H1 (cell line): ENCODE results near the gene ESCO1. TPM values are rescaled to one million over a fixed set of nuclear protein-coding genes. Genes with fewer than 3 reads are reported as not detected.

ENCODE experiments used
- CTCF ChIA-PET: fragments of 300-600 bp; sonication (Branson Sonifier 250); formaldehyde crosslinking; loops from one replicate; lab custom pipeline; 2021; ENCODE audit not compliant: partially characterized antibody; lab: Charles Lee
- POLR2A ChIA-PET: fragments of 300-600 bp; sonication (Branson Sonifier 250); formaldehyde crosslinking; loops from one replicate; lab custom pipeline; 2021; ENCODE audit warnings: inconsistent platforms; ENCODE audit not compliant: partially characterized antibody; lab: Charles Lee
- DNase-seq, 2 experiments: peaks; one replicate each; pipeline versions ENCODE4 v3.0.0 to v3.0.0-alpha.2; 2010 to 2022; ENCODE audit warnings: low spot score in 2 of 2, low read depth in 1 of 2, mixed read lengths in 1 of 2
- FAIRE-seq: peaks from 2 replicates; lab custom pipeline; 2011; peaks lifted over from hg19 to GRCh38; lab: Jason Lieb, UNC
- H2AFZ ChIP-seq: 2 replicates; pipeline ENCODE4 v1.8.1; 2012; ENCODE audit warnings: low read length, inconsistent platforms
- H2AK5ac ChIP-seq: 2 replicates; pipeline ENCODE4 v1.6.1; 2013; ENCODE audit warnings: low read depth, low read length
- H2BK120ac ChIP-seq: replicated peaks from 2 replicates; pipeline ENCODE3; 2013; ENCODE audit warnings: low read depth, low read length, inconsistent platforms
- H2BK12ac ChIP-seq: 2 replicates; pipeline ENCODE4 v1.6.1; 2013; ENCODE audit warnings: low read depth, low read length
- H2BK15ac ChIP-seq: 2 replicates; pipeline ENCODE4 v1.6.1; 2013; ENCODE audit warnings: low read length
- H2BK20ac ChIP-seq: 2 replicates; pipeline ENCODE4 v1.6.1; 2013; ENCODE audit warnings: low read length
- H2BK5ac ChIP-seq: 2 replicates; pipeline ENCODE4 v1.6.1; 2013; ENCODE audit warnings: low read depth, low read length
- H3K14ac ChIP-seq: 2 replicates; pipeline ENCODE4 v1.6.1; 2013; ENCODE audit warnings: inconsistent platforms; ENCODE audit not compliant: insufficient read length
- H3K18ac ChIP-seq: 2 replicates; pipeline ENCODE4 v1.6.1; 2013; ENCODE audit warnings: low read length; ENCODE audit errors: extremely low read depth
- H3K23ac ChIP-seq: 2 replicates; pipeline ENCODE4 v1.6.1; 2013; ENCODE audit warnings: inconsistent platforms; ENCODE audit not compliant: insufficient read length
- H3K23me2 ChIP-seq: 2 replicates; pipeline ENCODE4 v1.6.1; 2013; ENCODE audit warnings: low read depth, low read length
- H3K27ac ChIP-seq: 2 replicates; pipeline ENCODE4 v1.6.1; 2011; ENCODE audit warnings: low read depth, low read length, inconsistent platforms
- H3K27me3 ChIP-seq, 4 experiments: replicated peaks in 1 of 4; 1 replicate in 1 of 4; 2 replicates in 3 of 4; pipeline versions ENCODE4 v1.6.1 to v1.8.1; 2011 to 2013; ENCODE audit warnings: low read length in 3 of 4, mild to moderate bottlenecking in 3 of 4, inconsistent platforms in 2 of 4, mixed read lengths in 2 of 4, moderate library complexity in 1 of 4; ENCODE audit not compliant: control insufficient read depth in 3 of 4, insufficient read depth in 3 of 4; ENCODE audit errors: extremely low read depth in 1 of 4
- H3K36me3 ChIP-seq, 4 experiments: 2 replicates each; pipeline versions ENCODE4 v1.6.1 to v1.8.1; 2011 to 2013; ENCODE audit warnings: mild to moderate bottlenecking in 4 of 4, low read length in 3 of 4, moderate library complexity in 2 of 4, control low read depth in 1 of 4, inconsistent platforms in 1 of 4; ENCODE audit not compliant: insufficient read depth in 4 of 4, control insufficient read depth in 2 of 4
- H3K4ac ChIP-seq: replicated peaks from 2 replicates; pipeline ENCODE3; 2013; ENCODE audit warnings: low read length, low read depth, mixed read lengths, inconsistent platforms; ENCODE audit not compliant: insufficient read length
- H3K4me1 ChIP-seq, 4 experiments: replicated peaks in 1 of 4; 1 replicate in 1 of 4; 2 replicates in 3 of 4; pipeline versions ENCODE4 v1.6.1 to v1.8.1; 2011 to 2013; ENCODE audit warnings: low read length in 3 of 4, inconsistent platforms in 2 of 4, mixed read lengths in 1 of 4; ENCODE audit not compliant: insufficient read depth in 4 of 4, control insufficient read depth in 3 of 4
- H3K4me2 ChIP-seq, 2 experiments: 2 replicates each; pipeline versions ENCODE4 v1.6.1 to v1.8.1; 2011 to 2013; ENCODE audit warnings: low read depth in 2 of 2, low read length in 2 of 2, control low read depth in 1 of 2, inconsistent platforms in 1 of 2, mild to moderate bottlenecking in 1 of 2; ENCODE audit not compliant: insufficient read depth in 1 of 2
- H3K4me3 ChIP-seq, 4 experiments: fragments of 200-600, 300-600 bp in 1 of 4; sonication (generic), shearing (Covaris generic), sonication (Bioruptor Twin) in 1 of 4; 2 replicates each; pipeline versions ENCODE4 v1.5.1 to v1.8.1; 2011 to 2016; ENCODE audit warnings: low read length in 4 of 4, low read depth in 3 of 4, control low read depth in 2 of 4, inconsistent platforms in 2 of 4, mild to moderate bottlenecking in 2 of 4, mixed read lengths in 1 of 4, moderate library complexity in 1 of 4; ENCODE audit not compliant: insufficient read depth in 2 of 4; ENCODE audit errors: extremely low read depth in 1 of 4
- H3K56ac ChIP-seq: replicated peaks from 2 replicates; pipeline ENCODE3; 2013; ENCODE audit warnings: low read depth, mild to moderate bottlenecking, mixed read lengths, low read length, inconsistent platforms; ENCODE audit not compliant: insufficient read length
- H3K79me1 ChIP-seq: 2 replicates; pipeline ENCODE4 v1.6.1; 2013; ENCODE audit warnings: low read depth, low read length, control low read depth
- H3K79me2 ChIP-seq, 2 experiments: 2 replicates each; pipeline versions ENCODE4 v1.6.1 to v1.8.1; 2012 to 2013; ENCODE audit warnings: low read length in 2 of 2, mild to moderate bottlenecking in 2 of 2, inconsistent platforms in 1 of 2; ENCODE audit not compliant: insufficient read depth in 2 of 2, control insufficient read depth in 1 of 2
- H3K9ac ChIP-seq, 4 experiments: replicated peaks in 1 of 4; 1 replicate in 1 of 4; 2 replicates in 3 of 4; pipeline versions ENCODE4 v1.6.1 to v1.8.1; 2011 to 2013; ENCODE audit warnings: low read depth in 3 of 4, low read length in 3 of 4, control low read depth in 2 of 4, mild to moderate bottlenecking in 2 of 4, moderate library complexity in 2 of 4, inconsistent platforms in 1 of 4; ENCODE audit errors: extremely low read depth in 1 of 4
- H3K9me3 ChIP-seq, 2 experiments: 2 replicates each; pipeline versions ENCODE4 v1.6.1 to v1.8.1; 2012 to 2013; ENCODE audit warnings: mild to moderate bottlenecking in 2 of 2, moderate library complexity in 2 of 2, control low read depth in 1 of 2, inconsistent platforms in 1 of 2, low read depth in 1 of 2, low read length in 1 of 2, mixed read lengths in 1 of 2; ENCODE audit not compliant: insufficient read depth in 2 of 2
- H4K20me1 ChIP-seq, 2 experiments: replicated peaks in 1 of 2; 2 replicates each; pipeline versions ENCODE3 to v1.8.1; 2011 to 2013; ENCODE audit warnings: inconsistent platforms in 2 of 2, low read length in 2 of 2, mild to moderate bottlenecking in 1 of 2; ENCODE audit not compliant: insufficient read depth in 2 of 2, control insufficient read depth in 1 of 2
- H4K5ac ChIP-seq: 2 replicates; pipeline ENCODE4 v1.6.1; 2013; ENCODE audit warnings: low read length, low read depth, mixed read lengths, inconsistent platforms; ENCODE audit not compliant: insufficient read length
- H4K8ac ChIP-seq: 2 replicates; pipeline ENCODE4 v1.8.0; 2013; ENCODE audit warnings: mild to moderate bottlenecking, moderate library complexity, low read length, inconsistent platforms; ENCODE audit not compliant: insufficient read depth; ENCODE audit errors: extremely low read depth
- H4K91ac ChIP-seq: replicated peaks from 2 replicates; pipeline ENCODE3; 2013; ENCODE audit warnings: low read length, mixed read lengths, inconsistent platforms; ENCODE audit not compliant: insufficient read length
- ASH2L ChIP-seq: fragments of 200-600, 300-600 bp; sonication (generic); IDR thresholded peaks from one replicate; pipeline ENCODE4 v1.7.1; 2017; ENCODE audit warnings: low read length
- CBX5 ChIP-seq: fragments of 300-800, 300-1000 bp; sonication (generic); IDR thresholded peaks from 2 replicates; pipeline ENCODE4 v1.7.1; 2016; ENCODE audit warnings: antibody characterized with exemption, low read length, low read depth
- CEBPB ChIP-seq: IDR thresholded peaks from 2 replicates; pipeline ENCODE4 v1.6.1; 2012; ENCODE audit warnings: low read depth, low read length
- EGR1 ChIP-seq: IDR thresholded peaks from 2 replicates; pipeline ENCODE4 v1.6.1; 2011; ENCODE audit warnings: low read depth, low read length, borderline replicate concordance
- HDAC2 ChIP-seq, 2 experiments: fragments of 300-600 bp in 1 of 2; sonication (generic) in 1 of 2; IDR thresholded peaks; 2 replicates each; pipeline ENCODE4 v1.6.1; 2011 to 2012; ENCODE audit warnings: low read depth in 2 of 2, low read length in 2 of 2, mild to moderate bottlenecking in 2 of 2, moderate library complexity in 2 of 2, borderline replicate concordance in 1 of 2, inconsistent platforms in 1 of 2
- JUN ChIP-seq: IDR thresholded peaks from 2 replicates; pipeline ENCODE4 v1.6.1; 2011; ENCODE audit warnings: low read depth, mild to moderate bottlenecking, improper control_type of control experiment, low read length
- RAD21 ChIP-seq, 2 experiments: IDR thresholded peaks in 1 of 2; conservative IDR thresholded peaks in 1 of 2; 2 replicates each; pipeline ENCODE4 v1.6.1; 2011; ENCODE audit warnings: low read depth in 2 of 2, low read length in 2 of 2, improper control_type of control experiment in 1 of 2, inconsistent platforms in 1 of 2, mild to moderate bottlenecking in 1 of 2, moderate library complexity in 1 of 2
- RNF2 ChIP-seq: fragments of 200-900, 300-1000 bp; sonication (generic); IDR thresholded peaks from 2 replicates; pipeline ENCODE4 v1.7.1; 2016; ENCODE audit warnings: borderline replicate concordance, low read depth, mild to moderate bottlenecking, antibody characterized with exemption, low read length; ENCODE audit not compliant: poor library complexity, severe bottlenecking; ENCODE audit errors: missing control alignments
- SAP30 ChIP-seq: fragments of 300-600 bp; sonication (generic); IDR thresholded peaks from 2 replicates; pipeline ENCODE4 v1.7.1; 2012; ENCODE audit warnings: low read length, moderate library complexity, mild to moderate bottlenecking, inconsistent platforms; ENCODE audit not compliant: insufficient read depth, insufficient replicate concordance
- SP1 ChIP-seq: IDR thresholded peaks from 2 replicates; pipeline ENCODE4 v1.6.1; 2011; ENCODE audit warnings: low read depth, low read length
- TEAD4 ChIP-seq: IDR thresholded peaks from 2 replicates; pipeline ENCODE4 v1.6.1; 2012; ENCODE audit warnings: low read depth, low read length, inconsistent platforms, mixed read lengths
- WGBS, 2 experiments: shearing (Covaris generic) in 1 of 2; methylation state at CpG; one replicate each; pipeline versions ENCODE4 v1.1.6 to v1.1.7; 2013 to 2015; ENCODE audit warnings: low lambda C conversion rate in 2 of 2, mixed read lengths in 2 of 2, inconsistent platforms in 1 of 2, low coverage in 1 of 2, missing lambda C conversion rate in 1 of 2; ENCODE audit not compliant: insufficient replicate concordance in 2 of 2, insufficient coverage in 1 of 2, insufficient read length in 1 of 2; ENCODE audit errors: extremely low coverage in 1 of 2, missing lambda C conversion rate in 1 of 2; 5-methylcytosine and 5-hydroxymethylcytosine counted together
- polyA plus RNA-seq, 7 experiments: library from polyadenylated mRNA; depleted of rRNA in 3 of 7; stranded (reverse) in 5 of 7; unstranded in 2 of 7; fragments of >200 nt in 5 of 7; fragments of 200-250 nt in 2 of 7; gene quantifications; 1 replicate in 5 of 7; 2 replicates in 1 of 7; 4 replicates in 1 of 7; pipeline versions ENCODE4 v1.2.1 to v1.2.3, GENCODE V29; 2011 to 2013; ENCODE audit warnings: missing spikeins in 2 of 7, mixed read lengths in 2 of 7
- total RNA-seq: library from RNA; stranded (reverse); fragmentation: NEBNext Ultra II Directional; extraction: Animal tissue kit (Norgen Biotek cat#: 25700); gene quantifications from 2 replicates; pipeline ENCODE4 v1.2.1, GENCODE V29; 2021
- TF ChIP-seq, protein P1 (sequence below): IDR thresholded peaks from 2 replicates; pipeline ENCODE4 v1.6.1; 2012; ENCODE audit warnings: low read length, inconsistent platforms

ESCO1 gene
- total and polyA plus RNA-seq, 2 of the 8 experiments (the other 6 are each of a cell fraction or from before 2014, with no cell fraction given), result 5.8 to 48.3 TPM

DNA sequence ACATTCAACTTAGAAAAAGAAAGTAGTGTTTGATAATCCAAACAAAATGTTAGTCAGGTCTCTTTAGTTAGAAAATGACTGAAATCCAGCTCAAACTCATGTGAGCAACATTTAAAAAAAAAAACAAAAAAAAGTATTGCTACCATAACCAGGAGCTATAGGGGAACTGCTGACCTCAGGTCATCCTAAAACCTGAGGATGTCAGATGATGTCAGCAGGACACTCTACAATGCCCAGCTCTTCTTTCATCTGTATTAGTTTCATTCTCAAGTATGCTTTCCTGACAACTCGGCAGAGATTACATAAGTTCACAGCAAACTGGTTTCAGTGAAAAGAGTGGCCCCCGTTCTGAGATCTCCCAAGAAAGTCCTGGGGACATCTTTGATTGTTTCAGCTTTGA lies 4.2 kb upstream of the ESCO1 start:
- no peak overlapping the region for H3K4me3 ChIP-seq
- no peak overlapping the region for H3K27ac ChIP-seq
- no peaks in the 10 kb centered on the region for H3K79me1 ChIP-seq
- no peak overlapping the region for H4K5ac ChIP-seq
- WGBS, 2 experiments, result 84% methylated on average over 2 of the region's 2 CpGs; no CpG with 5 or more reads in 1 of the 2 experiments
- no peaks in the 10 kb centered on the region for H3K4me1 ChIP-seq
- no peak overlapping the region for H2BK15ac ChIP-seq
- H3K23ac ChIP-seq, result no peak overlapping the region
- no peak overlapping the region for H4K8ac ChIP-seq
- H3K4me2 ChIP-seq, result no peak overlapping the region
- no peak overlapping the region for H2BK120ac ChIP-seq
- H3K18ac ChIP-seq, result no peak overlapping the region
- ChIA-PET POLR2A (interaction anchor here (0.9 to 1.5 kb wide), 2 partner anchors 13 to 27 kb away, joined by 3 read pairs; no protein-coding TSS in a partner anchor), CTCF (no interaction called here)
- H3K36me3 ChIP-seq, result no peaks in the 10 kb centered on the region
- H3K4ac ChIP-seq, result no peak overlapping the region
- no peak overlapping the region for H2BK5ac ChIP-seq
- H4K20me1 ChIP-seq, result no peaks in the 10 kb centered on the region
- DNase-seq (no peak), FAIRE-seq (no peak)
- no peak overlapping the region for H2AFZ ChIP-seq
- peaks cover under 1% of the 10 kb centered on the region; the same call in 1 of the 2 replicates for H3K23me2 ChIP-seq
- H3K14ac ChIP-seq, result no peak overlapping the region
- no peak overlapping the region for H2AK5ac ChIP-seq
- H3K27me3 ChIP-seq, result 0 out of 7 replicates have a peak, but pooled peaks cover 0 to 2% (median 0%) of the 10 kb centered on the region in 4 experiments
- H3K79me2 ChIP-seq, result no peaks in the 10 kb centered on the region
- no peak overlapping the region for H2BK12ac ChIP-seq
- no peaks in the 10 kb centered on the region for H3K9me3 ChIP-seq
- no peak overlapping the region for H2BK20ac ChIP-seq
- H3K9ac ChIP-seq, result no peak overlapping the region
- H3K56ac ChIP-seq, result no peak overlapping the region
- H4K91ac ChIP-seq, result no peak overlapping the region
- TF ChIP-seq SP1 (no peak), JUN (no peak), ASH2L (no peak), EGR1 (no peak), TEAD4 (no peak), CEBPB (no peak), CBX5 (no peak), HDAC2 (IDR thresholded peaks at IDR 0.05; ENCODE audit: borderline replicate concordance in 1 of 2, low read depth in 2 of 2, low read length in 2 of 2) (no peak), RAD21 (IDR thresholded peaks at IDR 0.05 in 1 of 2, conservative IDR thresholded peaks at IDR 0.05 in 1 of 2; ENCODE audit: low read depth in 2 of 2, low read length in 2 of 2) (no peak), RNF2 (no peak), SAP30 (no peak)
- TF ChIP-seq, protein P1, sequence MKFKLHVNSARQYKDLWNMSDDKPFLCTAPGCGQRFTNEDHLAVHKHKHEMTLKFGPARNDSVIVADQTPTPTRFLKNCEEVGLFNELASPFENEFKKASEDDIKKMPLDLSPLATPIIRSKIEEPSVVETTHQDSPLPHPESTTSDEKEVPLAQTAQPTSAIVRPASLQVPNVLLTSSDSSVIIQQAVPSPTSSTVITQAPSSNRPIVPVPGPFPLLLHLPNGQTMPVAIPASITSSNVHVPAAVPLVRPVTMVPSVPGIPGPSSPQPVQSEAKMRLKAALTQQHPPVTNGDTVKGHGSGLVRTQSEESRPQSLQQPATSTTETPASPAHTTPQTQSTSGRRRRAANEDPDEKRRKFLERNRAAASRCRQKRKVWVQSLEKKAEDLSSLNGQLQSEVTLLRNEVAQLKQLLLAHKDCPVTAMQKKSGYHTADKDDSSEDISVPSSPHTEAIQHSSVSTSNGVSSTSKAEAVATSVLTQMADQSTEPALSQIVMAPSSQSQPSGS, result no peak
